ENCODE data around the gene GTF2F2. TPM values are rescaled to one million over a fixed set of nuclear protein-coding genes. Genes with fewer than 3 reads are reported as not detected.

Gene GTF2F2
- polyA plus RNA-seq, 1 donor (not counting 4 experiments of a cell fraction or from before 2014, with no cell fraction given), result 55.5 TPM

DNA sequence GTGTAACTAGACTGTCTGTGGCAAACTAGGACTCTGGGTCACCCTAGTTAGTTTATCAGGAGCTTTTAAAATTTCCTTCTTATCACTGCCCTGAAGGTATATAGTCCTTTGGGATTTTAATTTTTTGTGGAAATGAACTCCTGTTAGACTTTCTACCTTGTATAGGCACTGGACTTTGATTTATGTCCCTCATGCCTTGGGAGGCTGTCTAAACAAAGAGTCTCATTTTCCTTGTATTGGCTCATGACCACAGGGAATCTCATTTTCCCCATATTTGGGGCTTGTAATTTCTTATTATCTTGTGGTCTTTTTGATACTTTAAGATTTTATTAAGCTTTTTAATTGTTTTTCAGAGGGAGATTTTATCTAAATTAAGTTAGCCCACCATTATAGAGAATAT, 59.1 kb downstream of the GTF2F2 start:
- H3K27ac ChIP-seq (ENCODE audit: control insufficient read depth, insufficient read depth, low read length), result no peak overlapping the region
- peaks cover 4 to 12% of the 10 kb centered on the region in 2 experiments for H3K36me3 ChIP-seq (ENCODE audit: control insufficient read depth in 2 of 2, extremely low read depth in 1 of 2, insufficient read depth in 2 of 2, low read length in 2 of 2)
- H3K9ac ChIP-seq (ENCODE audit: control insufficient read depth, extremely low read depth, insufficient read depth, low read length), result no peak overlapping the region
- H3K4me1 ChIP-seq (ENCODE audit: control insufficient read depth, extremely low read depth, insufficient read depth, low read length), result peaks cover 5% of the 10 kb centered on the region
- DNase-seq (ENCODE audit: low read depth, low spot score) (no peak), FAIRE-seq (no peak)
- H3K79me2 ChIP-seq (ENCODE audit: control insufficient read depth, insufficient read depth, low read length), result peaks cover 31% of the 10 kb centered on the region
- TF ChIP-seq CTCF (optimal IDR thresholded peaks at IDR 0.05 in 1 of 3, IDR thresholded peaks at IDR 0.05 in 1 of 3, conservative IDR thresholded peaks at IDR 0.05 in 1 of 3; ENCODE audit: extremely low read depth in 1 of 3, insufficient read depth in 2 of 3, low read length in 3 of 3) (no peak), EZH2 (IDR thresholded peaks at IDR 0.05; ENCODE audit: low read length) (no peak)
- no peaks in the 10 kb centered on the region for H4K20me1 ChIP-seq (ENCODE audit: control insufficient read depth, extremely low read depth, insufficient read depth, low read length)
- H3K9me3 ChIP-seq (ENCODE audit: control insufficient read depth, low read depth, low read length), result no peaks in the 10 kb centered on the region
- no peaks in the 10 kb centered on the region for H3K9me1 ChIP-seq (ENCODE audit: control insufficient read depth, extremely low read depth, insufficient read depth, low read length)
- H3K4me3 ChIP-seq (ENCODE audit: control insufficient read depth in 2 of 3, extremely low read depth in 1 of 3, insufficient read depth in 2 of 3, low read depth in 1 of 3, low read length in 3 of 3), result no peak overlapping the region
- H2AFZ ChIP-seq (ENCODE audit: control insufficient read depth, low read length), result no peak overlapping the region
- H3K4me2 ChIP-seq (ENCODE audit: control insufficient read depth, extremely low read depth, insufficient read depth, low read depth, low read length), result no peak overlapping the region
- H3K27me3 ChIP-seq (ENCODE audit: control insufficient read depth, extremely low read depth, insufficient read depth, low read length), result no peaks in the 10 kb centered on the region
- dilution Hi-C loops (cut with MboI; ENCODE audit: extremely low pct_ligation_motif_present, low sequenced_read_pairs), result no loop called here

DNA sequence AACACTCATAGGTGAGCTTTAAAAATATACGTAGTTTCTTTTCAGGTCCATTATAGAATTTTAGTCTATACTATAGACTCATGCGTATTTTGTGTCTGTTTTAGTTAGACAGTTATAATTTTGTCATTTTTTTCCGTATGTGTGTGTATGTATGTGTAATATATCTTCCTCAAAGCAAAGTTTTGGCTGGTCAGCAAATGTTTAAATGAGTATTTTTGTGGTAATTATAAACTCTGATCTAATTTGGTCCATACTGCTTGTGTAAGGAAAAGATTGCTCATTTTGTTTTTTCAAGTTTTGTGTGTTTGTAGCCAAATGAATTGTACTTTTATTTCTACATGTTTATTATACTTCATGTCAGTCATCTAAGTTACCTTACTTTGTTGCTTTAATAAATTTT, 60.0 kb downstream of the GTF2F2 start:
- no peaks in the 10 kb centered on the region for H3K9me3 ChIP-seq (ENCODE audit: control insufficient read depth, low read depth, low read length)
- no peak overlapping the region for H3K27ac ChIP-seq (ENCODE audit: control insufficient read depth, insufficient read depth, low read length)
- H3K4me1 ChIP-seq (ENCODE audit: control insufficient read depth, extremely low read depth, insufficient read depth, low read length), result peaks cover 5% of the 10 kb centered on the region
- no peak overlapping the region for H2AFZ ChIP-seq (ENCODE audit: control insufficient read depth, low read length)
- no peak overlapping the region for H3K4me3 ChIP-seq (ENCODE audit: control insufficient read depth in 2 of 3, extremely low read depth in 1 of 3, insufficient read depth in 2 of 3, low read depth in 1 of 3, low read length in 3 of 3)
- no peaks in the 10 kb centered on the region for H3K9me1 ChIP-seq (ENCODE audit: control insufficient read depth, extremely low read depth, insufficient read depth, low read length)
- FAIRE-seq (no peak), DNase-seq (ENCODE audit: low read depth, low spot score) (no peak)
- H3K9ac ChIP-seq (ENCODE audit: control insufficient read depth, extremely low read depth, insufficient read depth, low read length), result no peak overlapping the region
- H3K27me3 ChIP-seq (ENCODE audit: control insufficient read depth, extremely low read depth, insufficient read depth, low read length), result no peaks in the 10 kb centered on the region
- H3K4me2 ChIP-seq (ENCODE audit: control insufficient read depth, extremely low read depth, insufficient read depth, low read depth, low read length), result no peak overlapping the region
- peaks cover 31% of the 10 kb centered on the region for H3K79me2 ChIP-seq (ENCODE audit: control insufficient read depth, insufficient read depth, low read length)
- dilution Hi-C loops (cut with MboI; ENCODE audit: extremely low pct_ligation_motif_present, low sequenced_read_pairs), result no loop called here
- TF ChIP-seq CTCF (optimal IDR thresholded peaks at IDR 0.05 in 1 of 3, IDR thresholded peaks at IDR 0.05 in 1 of 3, conservative IDR thresholded peaks at IDR 0.05 in 1 of 3; ENCODE audit: extremely low read depth in 1 of 3, insufficient read depth in 2 of 3, low read length in 3 of 3), result no peak
- TF ChIP-seq EZH2 (IDR thresholded peaks at IDR 0.05; ENCODE audit: low read length), result no peak
- no peaks in the 10 kb centered on the region for H4K20me1 ChIP-seq (ENCODE audit: control insufficient read depth, extremely low read depth, insufficient read depth, low read length)
- H3K36me3 ChIP-seq (ENCODE audit: control insufficient read depth in 2 of 2, extremely low read depth in 1 of 2, insufficient read depth in 2 of 2, low read length in 2 of 2), result peaks cover 4 to 15% of the 10 kb centered on the region in 2 experiments
